ENCODE measurements around the gene OR8A1. TPM values are rescaled to one million over a fixed set of nuclear protein-coding genes. Genes with fewer than 3 reads are reported as not detected.
"Not testable (repeated sequence)": the region's sequence is repeated elsewhere in the genome, so short reads cannot be mapped to it uniquely, and the experiment has no call there.

OR8A1 gene
- total RNA-seq, 1 donor from 2014 or later = not detected

DNA sequence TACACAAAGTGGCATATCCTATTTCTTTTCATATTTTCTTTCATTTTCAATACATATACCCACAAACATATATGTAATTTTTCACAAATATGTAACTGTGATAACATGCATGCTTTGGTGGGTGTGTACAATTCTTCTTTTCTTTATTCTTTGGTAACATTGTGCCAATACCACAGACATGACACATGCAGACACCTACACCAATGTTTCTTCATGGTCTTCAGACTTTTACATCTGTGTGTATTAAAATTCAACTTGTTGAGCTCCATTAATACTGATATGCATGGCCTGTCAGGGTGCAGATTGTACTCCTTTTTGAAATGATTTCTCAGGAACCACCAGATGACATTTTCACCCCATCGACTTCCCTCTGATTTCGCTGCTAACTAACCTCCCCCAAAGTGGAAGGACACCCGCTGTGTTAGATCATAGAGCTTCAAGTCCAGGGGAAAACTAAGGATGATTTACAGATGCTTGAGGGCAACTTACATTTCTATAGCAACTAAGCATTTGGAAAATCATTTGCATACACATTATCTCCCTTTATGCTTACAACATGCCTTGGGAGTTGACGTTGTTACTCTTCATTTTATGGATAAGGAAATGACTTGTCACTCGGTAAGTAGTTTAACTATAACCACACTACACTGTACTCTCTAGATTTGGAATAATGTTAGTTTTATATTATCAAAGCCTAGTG is 31.0 kb downstream of the OR8A1 start:
- Histone ChIP-seq H3K9me3 (no peaks in the 10 kb centered on the region), H3K36me3 (no peaks in the 10 kb centered on the region), H3K4me1 (no peaks in the 10 kb centered on the region), H3K27me3 (no peaks in the 10 kb centered on the region), H3K4me3 (no peak overlapping the region), H3K27ac (no peak overlapping the region)
- TF ChIP-seq POLR2AphosphoS5 (IDR thresholded peaks at IDR 0.05; ENCODE audit: insufficient read depth in 1 of 2, low read depth in 1 of 2) (no peak), POLR2A (IDR thresholded peaks at IDR 0.05) (no peak)
- TF ChIP-seq, protein P1, sequence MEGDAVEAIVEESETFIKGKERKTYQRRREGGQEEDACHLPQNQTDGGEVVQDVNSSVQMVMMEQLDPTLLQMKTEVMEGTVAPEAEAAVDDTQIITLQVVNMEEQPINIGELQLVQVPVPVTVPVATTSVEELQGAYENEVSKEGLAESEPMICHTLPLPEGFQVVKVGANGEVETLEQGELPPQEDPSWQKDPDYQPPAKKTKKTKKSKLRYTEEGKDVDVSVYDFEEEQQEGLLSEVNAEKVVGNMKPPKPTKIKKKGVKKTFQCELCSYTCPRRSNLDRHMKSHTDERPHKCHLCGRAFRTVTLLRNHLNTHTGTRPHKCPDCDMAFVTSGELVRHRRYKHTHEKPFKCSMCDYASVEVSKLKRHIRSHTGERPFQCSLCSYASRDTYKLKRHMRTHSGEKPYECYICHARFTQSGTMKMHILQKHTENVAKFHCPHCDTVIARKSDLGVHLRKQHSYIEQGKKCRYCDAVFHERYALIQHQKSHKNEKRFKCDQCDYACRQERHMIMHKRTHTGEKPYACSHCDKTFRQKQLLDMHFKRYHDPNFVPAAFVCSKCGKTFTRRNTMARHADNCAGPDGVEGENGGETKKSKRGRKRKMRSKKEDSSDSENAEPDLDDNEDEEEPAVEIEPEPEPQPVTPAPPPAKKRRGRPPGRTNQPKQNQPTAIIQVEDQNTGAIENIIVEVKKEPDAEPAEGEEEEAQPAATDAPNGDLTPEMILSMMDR (IDR thresholded peaks at IDR 0.05) = no peak
- intact Hi-C loops (cut with DNase I) = no loop called here
- DNase-seq (ENCODE audit: extremely low spot score in 2 of 2) = no peak

DNA sequence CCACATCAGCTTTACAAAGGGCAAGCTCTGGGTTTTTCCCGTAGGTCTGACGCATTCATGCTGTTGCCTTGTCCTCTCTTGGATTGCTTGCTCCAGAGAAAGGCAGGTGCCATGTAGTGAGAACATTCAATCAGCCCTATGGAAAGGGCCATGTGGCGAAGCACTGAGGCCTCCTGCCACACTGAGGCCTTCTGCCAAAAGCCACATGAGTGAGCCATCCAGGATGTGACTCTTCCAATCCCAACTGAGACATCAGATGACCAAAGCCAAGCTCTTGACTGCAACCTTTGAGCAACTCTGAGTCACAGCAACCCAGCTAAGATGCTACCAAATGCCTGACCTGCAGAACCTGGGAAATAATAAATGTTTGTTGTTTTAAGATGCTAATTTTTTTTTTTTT is 32.4 kb downstream of the OR8A1 start:
- no peak overlapping the region for H3K27ac ChIP-seq
- no peak overlapping the region for H3K4me3 ChIP-seq
- intact Hi-C loops (cut with DNase I) = no loop called here
- no peaks in the 10 kb centered on the region for H3K9me3 ChIP-seq
- TF ChIP-seq POLR2AphosphoS5 (IDR thresholded peaks at IDR 0.05; ENCODE audit: insufficient read depth in 1 of 2, low read depth in 1 of 2) (no peak), POLR2A (IDR thresholded peaks at IDR 0.05) (no peak)
- TF ChIP-seq, protein P1 (IDR thresholded peaks at IDR 0.05) = no peak
- DNase-seq (ENCODE audit: extremely low spot score in 2 of 2) = no peak
- no peaks in the 10 kb centered on the region for H3K4me1 ChIP-seq
- no peaks in the 10 kb centered on the region for H3K27me3 ChIP-seq
- no peaks in the 10 kb centered on the region for H3K36me3 ChIP-seq

DNA sequence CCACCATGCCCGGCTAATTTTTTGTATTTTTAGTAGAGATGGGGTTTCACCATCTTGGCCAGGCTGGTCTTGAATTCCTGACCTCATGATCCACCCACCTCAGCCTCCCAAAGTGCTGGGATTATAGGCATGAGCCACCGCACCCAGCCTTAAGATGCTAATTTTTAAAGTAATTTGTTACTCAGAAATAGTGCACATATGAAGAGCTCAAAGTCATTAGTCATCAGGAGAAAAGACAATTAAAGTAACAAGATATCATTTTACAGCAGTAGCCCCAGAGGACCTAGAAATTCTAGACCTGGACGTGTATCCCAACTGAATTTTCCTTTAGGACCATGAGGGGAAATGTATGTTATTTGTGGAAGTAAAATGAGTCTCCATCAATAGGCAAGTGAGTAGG is 32.9 kb downstream of the OR8A1 start:
- H3K4me1 ChIP-seq; H3K4me3 ChIP-seq; H3K9me3 ChIP-seq; DNase-seq (ENCODE audit: extremely low spot score in 2 of 2); H3K27ac ChIP-seq; H3K27me3 ChIP-seq; intact Hi-C loops (cut with DNase I); H3K36me3 ChIP-seq: not testable (repeated sequence)

DNA sequence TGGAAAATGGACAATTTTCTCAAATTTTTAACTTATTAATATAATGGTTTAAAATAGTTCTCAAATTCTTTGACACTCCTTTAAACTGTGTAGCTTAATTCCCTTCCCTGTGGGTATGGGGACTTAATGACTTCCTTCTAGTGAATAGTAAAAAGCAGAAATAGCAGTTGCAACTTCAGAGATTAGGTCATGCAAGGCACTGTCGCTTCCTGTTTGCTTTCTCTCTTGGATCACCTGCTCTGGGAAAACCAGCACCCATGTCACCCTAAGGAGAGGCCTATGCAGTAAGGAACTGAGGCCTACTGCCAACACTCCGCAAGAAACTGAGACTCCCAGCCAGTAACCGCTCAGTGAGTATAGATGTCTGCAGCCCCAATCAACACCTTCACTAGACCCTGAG is 35.9 kb downstream of the OR8A1 start:
- TF ChIP-seq, protein P1 (IDR thresholded peaks at IDR 0.05) = no peak
- TF ChIP-seq POLR2AphosphoS5 (IDR thresholded peaks at IDR 0.05; ENCODE audit: insufficient read depth in 1 of 2, low read depth in 1 of 2) (no peak), POLR2A (IDR thresholded peaks at IDR 0.05) (no peak)
- H3K4me3 ChIP-seq = no peak overlapping the region
- DNase-seq (ENCODE audit: extremely low spot score in 2 of 2) = no peak
- H3K27me3 ChIP-seq = no peaks in the 10 kb centered on the region
- H3K9me3 ChIP-seq = no peaks in the 10 kb centered on the region
- intact Hi-C loops (cut with DNase I) = no loop called here
- no peaks in the 10 kb centered on the region for H3K4me1 ChIP-seq
- H3K27ac ChIP-seq = no peak overlapping the region
- H3K36me3 ChIP-seq = no peaks in the 10 kb centered on the region

DNA sequence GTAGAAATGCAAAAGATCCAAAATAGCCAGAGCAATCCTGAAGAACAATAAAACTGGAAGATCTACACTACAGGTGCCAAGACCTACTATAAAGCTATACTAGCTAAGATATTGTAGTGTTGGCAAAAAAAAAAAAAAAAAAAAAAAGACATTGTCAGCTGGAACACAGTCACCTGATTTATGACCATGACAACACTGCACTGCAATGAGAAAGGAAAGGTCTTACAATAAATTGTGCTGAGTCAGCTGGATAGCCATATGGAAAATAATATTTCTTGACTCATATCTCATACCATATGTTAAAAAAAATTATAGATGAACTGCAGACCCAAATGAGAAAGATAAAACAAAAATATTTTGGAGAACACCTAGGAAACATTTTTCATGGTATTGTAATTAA is 38.4 kb downstream of the OR8A1 start:
- DNase-seq (ENCODE audit: extremely low spot score in 2 of 2) = no peak
- Histone ChIP-seq H3K4me3 (no peak overlapping the region), H3K9me3 (no peaks in the 10 kb centered on the region), H3K27me3 (no peaks in the 10 kb centered on the region), H3K4me1 (no peaks in the 10 kb centered on the region), H3K36me3 (no peaks in the 10 kb centered on the region), H3K27ac (no peak overlapping the region)
- intact Hi-C loops (cut with DNase I) = no loop called here
- TF ChIP-seq POLR2AphosphoS5 (IDR thresholded peaks at IDR 0.05; ENCODE audit: insufficient read depth in 1 of 2, low read depth in 1 of 2) (no peak), POLR2A (IDR thresholded peaks at IDR 0.05) (no peak)
- TF ChIP-seq, protein P1 (IDR thresholded peaks at IDR 0.05) = no peak

Measured in vagina (tissue), 2 donors.